Lung (tissue), 12 donors: ENCODE data around the gene RCBTB2. TPM values are rescaled to one million over a fixed set of nuclear protein-coding genes. Genes with fewer than 3 reads are reported as not detected.
A peak's percentile ranks its signal among the peaks of the same experiment; 100 is the strongest.

Experiments
- ATAC-seq: fragments of 200-7000 bp; cut with Tn5 transposase; one replicate; pipeline ENCODE4 v1.9.1; 2020; ENCODE audit warnings: moderate number of reproducible peaks; ENCODE audit not compliant: insufficient read depth, low FRiP score
- DNase-seq, 3 donors: peaks; one replicate each; pipeline ENCODE4 v3.0.0-alpha.2; 2013 to 2017
- H3K27ac ChIP-seq, 2 donors: one replicate each; pipeline ENCODE4 v1.5.1; 2013; ENCODE audit warnings: mild to moderate bottlenecking in 2 of 2, moderate library complexity in 2 of 2, control low read depth in 1 of 2, inconsistent platforms in 1 of 2, low read depth in 1 of 2, low read length in 1 of 2
- H3K27me3 ChIP-seq, 3 donors: one replicate each; pipeline ENCODE4 v1.5.1; 2013; ENCODE audit warnings: low read length in 2 of 3; ENCODE audit not compliant: control insufficient read depth in 3 of 3, insufficient read depth in 3 of 3
- H3K36me3 ChIP-seq, 4 donors: one replicate each; pipeline ENCODE4 v1.5.1; 2013; ENCODE audit warnings: low read length in 4 of 4, mild to moderate bottlenecking in 1 of 4, moderate library complexity in 1 of 4; ENCODE audit not compliant: control insufficient read depth in 4 of 4, insufficient read depth in 4 of 4
- H3K4me1 ChIP-seq, 5 donors: one replicate each; pipeline ENCODE4 v1.5.1; 2013; ENCODE audit warnings: low read length in 5 of 5, mild to moderate bottlenecking in 2 of 5, moderate library complexity in 1 of 5; ENCODE audit not compliant: control insufficient read depth in 5 of 5, insufficient read depth in 5 of 5
- H3K4me3 ChIP-seq: one replicate; pipeline ENCODE4 v1.5.1; 2013; ENCODE audit warnings: mild to moderate bottlenecking, control low read depth, moderate library complexity
- H3K9ac ChIP-seq, 2 donors: one replicate each; pipeline ENCODE4 v1.5.1; 2013; ENCODE audit warnings: low read length in 2 of 2, control low read depth in 1 of 2; ENCODE audit not compliant: insufficient read depth in 1 of 2
- H3K9me3 ChIP-seq, 4 donors: one replicate each; pipeline ENCODE4 v1.5.1; 2013; ENCODE audit warnings: low read length in 3 of 4, mild to moderate bottlenecking in 1 of 4, moderate library complexity in 1 of 4; ENCODE audit not compliant: control insufficient read depth in 4 of 4, insufficient read depth in 3 of 4
- WGBS, 2 donors: extraction: QIAGEN DNeasy Blood & Tissue Kit; methylation state at CpG; one replicate each; pipeline ENCODE4 v1.1.7; 2013; 5-methylcytosine and 5-hydroxymethylcytosine counted together
- polyA plus RNA-seq, 2 donors: library from polyadenylated mRNA; stranded (reverse); fragments of 200-250 nt; gene quantifications; one replicate each; pipeline ENCODE4 v1.2.1, GENCODE V29; 2013
- total RNA-seq, 2 donors: library from RNA; depleted of rRNA in 1 of 2; stranded (reverse); fragments of >200 nt in 1 of 2; gene quantifications; one replicate each; pipeline ENCODE4 v1.2.1, GENCODE V29; 2014 to 2021
- TF ChIP-seq, protein P1 (sequence below): IDR thresholded peaks from 2 replicates; pipeline ENCODE4 v1.5.1; 2012; ENCODE audit warnings: mild to moderate bottlenecking; ENCODE audit errors: control extremely low read depth, extremely low read depth
- donor health status: control.
- donor health status: control.
- donor health status: Bipolar disorder and iron deficiency.
- donor health status: healthy.
- donor health status: DM: yes; HTN: yes; CAD: no.

The RCBTB2 gene
- total and polyA plus RNA-seq, 4 donors = 8.5 to 18.4 (median 12.1) TPM

DNA sequence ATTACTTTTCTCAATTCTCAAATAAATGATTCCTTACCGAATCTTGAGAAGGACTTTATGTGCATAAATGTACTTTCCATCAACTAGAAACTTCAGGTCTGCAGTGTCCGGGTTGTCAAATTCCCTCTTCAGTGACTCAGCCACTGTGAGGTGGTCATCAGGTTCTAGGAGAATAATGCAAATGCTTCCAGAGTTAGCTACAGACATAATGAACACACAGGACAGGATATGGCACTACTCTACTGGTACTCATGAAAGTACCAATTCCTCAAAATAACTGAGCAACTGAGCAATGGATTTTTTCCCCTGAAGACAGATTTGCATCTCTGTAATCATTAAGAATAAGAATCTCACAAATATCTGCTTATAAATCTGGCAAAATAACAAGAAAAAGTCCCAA, 31.2 kb downstream of the RCBTB2 start:
- Histone ChIP-seq H3K27me3 (no peaks in the 10 kb centered on the region), H3K4me1 (peaks cover 0 to 9% (median 0%) of the 10 kb centered on the region in 5 donors), H3K9ac (no peak overlapping the region), H3K27ac (no peak overlapping the region), H3K4me3 (no peak overlapping the region), H3K36me3 (peaks cover 0 to 14% (median 1%) of the 10 kb centered on the region in 4 donors), H3K9me3 (no peaks in the 10 kb centered on the region)
- DNase-seq (no peak), ATAC-seq (no peak)
- 91 to 94% methylated on average over 2 of the region's 2 CpGs for WGBS, 2 donors
- TF ChIP-seq, protein P1, sequence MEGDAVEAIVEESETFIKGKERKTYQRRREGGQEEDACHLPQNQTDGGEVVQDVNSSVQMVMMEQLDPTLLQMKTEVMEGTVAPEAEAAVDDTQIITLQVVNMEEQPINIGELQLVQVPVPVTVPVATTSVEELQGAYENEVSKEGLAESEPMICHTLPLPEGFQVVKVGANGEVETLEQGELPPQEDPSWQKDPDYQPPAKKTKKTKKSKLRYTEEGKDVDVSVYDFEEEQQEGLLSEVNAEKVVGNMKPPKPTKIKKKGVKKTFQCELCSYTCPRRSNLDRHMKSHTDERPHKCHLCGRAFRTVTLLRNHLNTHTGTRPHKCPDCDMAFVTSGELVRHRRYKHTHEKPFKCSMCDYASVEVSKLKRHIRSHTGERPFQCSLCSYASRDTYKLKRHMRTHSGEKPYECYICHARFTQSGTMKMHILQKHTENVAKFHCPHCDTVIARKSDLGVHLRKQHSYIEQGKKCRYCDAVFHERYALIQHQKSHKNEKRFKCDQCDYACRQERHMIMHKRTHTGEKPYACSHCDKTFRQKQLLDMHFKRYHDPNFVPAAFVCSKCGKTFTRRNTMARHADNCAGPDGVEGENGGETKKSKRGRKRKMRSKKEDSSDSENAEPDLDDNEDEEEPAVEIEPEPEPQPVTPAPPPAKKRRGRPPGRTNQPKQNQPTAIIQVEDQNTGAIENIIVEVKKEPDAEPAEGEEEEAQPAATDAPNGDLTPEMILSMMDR = no peak

DNA sequence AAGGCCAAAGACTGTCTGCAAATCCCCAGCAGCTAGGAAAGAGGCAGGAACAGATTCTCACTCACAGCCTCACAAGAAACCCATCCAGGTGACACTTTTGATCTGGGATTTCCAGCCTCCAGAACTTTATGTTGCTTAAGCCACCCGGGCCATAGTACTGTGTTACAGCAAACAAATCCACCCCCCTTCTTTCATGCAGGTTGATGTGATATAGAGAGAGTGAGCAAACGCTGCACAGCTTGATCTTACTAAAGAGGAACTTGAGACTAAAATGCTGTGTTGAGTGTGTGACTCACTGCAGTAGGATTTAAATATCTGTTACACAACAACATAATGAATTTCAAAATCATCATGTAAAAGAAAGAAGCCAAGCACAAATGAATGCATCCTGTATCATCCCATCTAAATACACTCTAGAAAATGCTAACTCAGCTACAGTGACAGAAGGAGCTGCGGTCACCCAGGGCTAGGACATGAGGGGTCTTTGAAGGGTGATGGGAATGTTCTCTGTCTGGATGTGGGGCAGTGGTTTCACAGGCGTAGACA, 32.2 kb downstream of the RCBTB2 start:
- Histone ChIP-seq H3K9me3 (no peaks in the 10 kb centered on the region), H3K9ac (no peak overlapping the region), H3K36me3 (peaks cover 0 to 14% (median 1%) of the 10 kb centered on the region in 4 donors), H3K27me3 (no peaks in the 10 kb centered on the region), H3K27ac (peak overlapping the region in 1 of 2 donors; percentile 72), H3K4me3 (no peak overlapping the region), H3K4me1 (peaks cover 0 to 7% (median 0%) of the 10 kb centered on the region in 5 donors)
- TF ChIP-seq, protein P1 = no peak
- WGBS, 2 donors = 29 to 51% methylated on average over 4 of the region's 4 CpGs
- DNase-seq = peak in 2 of 3 donors; percentile 11 to 62
- peak; percentile 89 for ATAC-seq

DNA sequence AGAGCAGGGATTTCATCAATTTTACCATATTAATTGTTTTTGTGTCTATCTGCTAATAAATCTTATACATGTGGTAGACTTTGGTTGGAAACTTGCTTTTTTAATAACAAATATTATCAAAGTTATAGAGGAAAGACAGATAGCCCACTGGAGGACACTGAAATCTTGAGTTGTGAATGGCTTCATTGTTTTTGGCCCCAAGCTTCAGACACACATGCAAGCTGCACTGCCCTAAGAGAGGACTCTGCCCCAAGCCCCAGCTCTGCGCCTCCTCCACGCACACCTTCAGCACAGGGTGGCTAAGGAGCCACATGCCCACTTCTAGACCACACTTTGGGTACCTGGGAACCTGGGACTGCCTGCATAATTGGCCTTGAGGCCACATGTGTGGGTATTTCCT, 35.2 kb downstream of the RCBTB2 start:
- H3K9ac ChIP-seq = no peak overlapping the region
- H3K4me3 ChIP-seq = no peak overlapping the region
- TF ChIP-seq, protein P1 = no peak
- H3K27me3 ChIP-seq = no peaks in the 10 kb centered on the region
- 98 to 100% methylated on average over 2 of the region's 2 CpGs for WGBS, 2 donors
- peaks cover 0 to 11% (median 0%) of the 10 kb centered on the region in 5 donors for H3K4me1 ChIP-seq
- H3K9me3 ChIP-seq = no peaks in the 10 kb centered on the region
- H3K27ac ChIP-seq = no peak overlapping the region
- no peak for ATAC-seq
- peaks cover 0 to 11% (median 2%) of the 10 kb centered on the region in 4 donors for H3K36me3 ChIP-seq
- no peak for DNase-seq
